GM21737 (cell line): ENCODE measurements around the gene GLRA1.
"Not testable (repeated sequence)": the region's sequence is repeated elsewhere in the genome, so short reads cannot be mapped to it uniquely, and the experiment has no call there.

Experiments
- ATAC-seq: cut with Tn5 transposase; IDR thresholded peaks from one replicate; pipeline ENCODE4 v1.9.1; 2021; ENCODE audit warnings: mild to moderate bottlenecking, moderate library complexity; ENCODE audit not compliant: unreplicated experiment

Gene GLRA1

DNA sequence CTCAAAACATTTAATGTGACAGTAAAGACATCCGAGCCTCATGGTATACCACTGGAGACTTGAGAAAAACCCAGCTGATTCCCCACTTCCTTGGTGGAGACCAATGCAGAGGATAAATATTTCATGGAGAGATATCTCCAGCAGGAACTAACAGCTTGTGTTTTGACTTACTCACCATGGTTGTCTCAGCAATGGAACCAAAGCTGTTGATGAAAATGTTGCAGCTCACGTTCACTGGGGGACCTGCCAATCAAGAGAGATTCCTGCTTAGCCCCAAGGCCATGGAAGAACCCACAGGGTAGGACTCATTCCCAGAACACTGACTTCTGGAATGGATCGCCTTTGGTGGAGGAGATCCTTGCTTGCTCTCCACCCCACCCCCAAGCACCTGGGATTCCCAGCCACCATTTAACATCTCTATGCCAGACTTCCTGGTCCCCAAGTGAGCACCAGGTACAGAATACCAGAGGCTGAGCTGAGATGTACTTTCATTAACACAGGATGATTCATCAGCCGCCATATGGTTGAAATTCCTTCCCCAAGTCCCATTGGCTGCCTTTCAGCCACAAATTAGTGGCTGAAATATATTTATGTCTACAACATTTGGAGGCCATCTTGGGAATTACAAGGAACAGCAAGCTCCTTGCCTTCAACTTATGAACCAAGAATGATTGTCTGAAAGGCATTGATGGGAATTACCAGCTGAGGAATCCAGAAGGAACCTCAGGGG is 37.9 kb downstream of the GLRA1 start:
- ATAC-seq, result no peak

DNA sequence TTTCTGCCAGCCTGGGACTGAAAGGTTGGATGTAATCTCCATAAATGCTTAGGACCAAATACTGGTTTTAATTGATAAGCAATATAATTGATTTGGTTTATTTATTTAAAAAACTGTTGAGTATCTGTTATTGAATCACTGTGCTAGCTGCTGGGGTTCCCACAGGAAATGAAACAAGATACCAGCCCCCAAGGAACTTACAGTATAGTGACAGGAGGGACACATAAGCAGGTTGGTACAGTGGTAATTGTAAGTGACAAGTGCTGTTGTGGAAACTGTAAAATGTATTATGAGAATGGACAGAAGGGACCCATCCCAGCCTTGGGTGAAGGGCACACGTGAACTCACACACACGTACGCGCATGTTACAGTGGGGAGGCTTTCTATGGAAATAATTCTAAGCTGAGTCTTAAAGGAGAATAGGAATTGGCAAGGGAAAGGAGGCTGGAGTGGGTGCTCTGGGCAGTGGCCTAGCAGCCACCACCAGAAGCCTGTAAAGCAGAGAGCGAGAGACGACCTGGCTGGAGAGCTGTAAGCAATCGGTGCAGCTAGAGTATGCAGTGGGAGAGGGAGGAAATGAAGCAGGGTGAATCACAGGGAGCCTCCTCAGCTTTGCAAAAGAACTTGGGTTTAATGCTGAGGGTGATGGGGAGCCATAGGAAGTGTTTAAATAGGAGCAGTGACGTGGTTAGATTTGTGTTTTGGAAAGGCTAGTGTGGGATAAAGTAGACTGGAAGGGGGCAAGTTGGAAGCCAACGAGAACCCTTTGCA is 39.3 kb downstream of the GLRA1 start:
- no peak for ATAC-seq

DNA sequence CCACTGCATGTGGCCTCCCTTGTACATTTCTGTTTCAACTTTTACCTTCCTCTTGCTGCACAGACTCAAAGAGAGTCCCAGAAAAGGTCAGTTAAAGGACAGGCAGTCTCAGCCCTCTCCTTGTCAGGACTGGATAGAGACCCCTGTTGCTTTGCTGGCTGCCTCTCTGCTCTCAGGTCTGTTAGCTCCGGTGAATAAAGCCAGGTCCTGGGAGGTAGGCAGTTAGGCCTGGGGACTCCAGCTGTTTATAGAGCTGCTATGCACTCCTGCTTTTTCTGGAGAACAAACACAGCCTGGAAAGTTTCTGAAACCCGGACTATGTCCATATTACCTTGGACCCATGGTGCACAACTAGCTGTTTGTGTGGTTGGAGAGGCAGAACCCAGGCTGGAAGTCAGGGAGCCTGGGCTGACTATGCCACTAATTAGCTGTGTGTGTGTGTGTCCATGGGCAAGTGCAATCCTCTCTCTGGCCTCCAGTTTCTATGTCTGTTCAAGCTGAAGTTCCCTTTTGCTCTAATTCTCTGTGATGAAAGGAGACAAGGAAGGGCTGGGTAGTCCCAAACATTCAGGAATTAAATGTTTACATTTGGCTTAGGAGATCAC is 42.9 kb downstream of the GLRA1 start:
- ATAC-seq, result no peak

DNA sequence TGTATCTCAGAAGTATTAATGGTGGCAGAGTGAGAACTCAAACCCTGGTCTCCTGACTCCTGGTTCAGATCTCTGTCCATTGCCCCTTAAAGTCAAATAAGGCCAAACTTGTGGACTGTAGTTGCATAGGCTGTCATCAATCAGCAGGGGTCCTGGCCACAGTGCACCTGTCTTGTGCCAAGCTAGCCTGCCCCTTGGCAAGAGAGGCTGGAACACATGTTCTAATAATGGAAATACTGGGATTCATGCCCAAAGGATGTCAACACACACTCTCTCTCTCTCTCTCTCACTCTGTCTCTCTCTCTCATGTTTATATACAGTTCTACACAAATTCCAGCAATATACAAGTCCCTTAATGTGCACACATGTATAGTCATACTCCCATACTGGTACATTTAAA is 44.3 kb downstream of the GLRA1 start:
- no peak for ATAC-seq

DNA sequence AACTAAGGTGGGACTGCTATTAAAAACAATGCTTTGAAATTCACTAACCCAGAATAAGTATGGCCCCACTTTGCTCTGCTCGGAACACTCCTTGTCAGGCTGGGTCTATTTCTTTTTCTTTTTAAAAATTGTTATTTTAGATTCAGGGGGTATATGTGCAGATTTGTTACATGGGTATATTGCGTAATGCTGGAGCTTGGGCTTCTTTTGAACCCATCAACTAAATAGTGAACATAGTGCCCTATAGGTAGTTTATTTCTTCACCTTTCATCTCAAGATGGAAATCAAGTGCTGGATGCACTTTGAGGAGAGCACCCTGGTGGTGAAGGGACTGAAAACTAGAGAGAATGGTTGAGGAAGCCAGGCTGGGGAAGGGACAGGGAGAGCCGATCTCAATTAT is 51.0 kb downstream of the GLRA1 start:
- ATAC-seq, result no peak

DNA sequence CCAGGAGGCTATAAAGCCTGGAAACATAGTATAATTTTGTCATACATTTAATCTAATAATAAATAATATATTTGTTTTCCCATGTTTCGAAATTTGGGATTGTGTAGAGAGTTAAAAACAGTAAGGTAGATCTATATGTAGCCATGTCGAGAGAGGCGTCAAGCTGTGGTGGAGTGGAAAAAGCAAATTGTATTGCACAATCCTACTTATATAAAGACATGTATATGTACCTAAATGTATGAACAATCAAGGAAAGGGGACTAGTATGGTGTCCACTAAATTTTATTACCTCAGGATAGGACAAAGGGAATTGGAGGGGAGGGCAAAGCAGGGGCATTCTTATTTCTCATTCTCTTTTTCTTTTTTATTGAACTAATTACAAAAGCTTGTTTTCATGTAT is 52.0 kb downstream of the GLRA1 start:
- ATAC-seq, result no peak

DNA sequence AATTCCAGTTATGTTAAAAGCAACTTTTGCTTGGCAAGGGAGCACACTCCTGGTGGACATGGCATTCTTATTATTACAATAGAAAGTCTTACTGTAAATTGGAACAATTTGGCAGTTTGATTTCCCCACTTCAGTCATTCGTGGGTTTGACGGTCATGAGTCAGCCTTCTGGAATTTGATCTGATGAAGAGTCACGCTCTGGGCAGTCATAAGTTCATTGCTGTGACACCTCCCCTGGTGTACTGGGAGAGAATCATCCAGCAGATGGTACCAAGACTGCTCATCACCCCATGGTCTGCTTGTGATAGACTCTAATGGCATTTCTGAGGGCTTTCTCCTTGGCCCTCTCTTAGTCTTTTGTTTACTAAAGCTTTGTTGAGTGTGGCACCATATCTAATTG is 53.8 kb downstream of the GLRA1 start:
- no peak for ATAC-seq

DNA sequence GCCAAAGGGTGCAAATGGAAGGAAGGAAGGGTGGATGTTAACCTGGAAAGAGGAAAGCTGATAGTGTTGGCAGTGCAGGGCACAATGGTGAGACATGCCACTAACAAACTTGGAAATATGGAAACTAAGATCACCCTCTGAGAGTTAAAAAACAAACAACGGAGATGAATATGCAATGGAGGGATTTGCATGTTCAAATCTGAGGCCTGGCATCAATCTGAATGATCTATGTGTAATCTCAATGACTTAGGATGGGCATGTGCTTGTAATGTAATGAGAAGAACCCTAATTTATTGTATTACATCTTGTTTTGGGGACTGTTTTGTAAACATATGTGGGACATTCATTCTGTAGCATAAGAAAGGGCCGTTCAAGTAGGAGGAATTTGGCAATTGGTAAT is 54.4 kb downstream of the GLRA1 start:
- ATAC-seq, result no peak

DNA sequence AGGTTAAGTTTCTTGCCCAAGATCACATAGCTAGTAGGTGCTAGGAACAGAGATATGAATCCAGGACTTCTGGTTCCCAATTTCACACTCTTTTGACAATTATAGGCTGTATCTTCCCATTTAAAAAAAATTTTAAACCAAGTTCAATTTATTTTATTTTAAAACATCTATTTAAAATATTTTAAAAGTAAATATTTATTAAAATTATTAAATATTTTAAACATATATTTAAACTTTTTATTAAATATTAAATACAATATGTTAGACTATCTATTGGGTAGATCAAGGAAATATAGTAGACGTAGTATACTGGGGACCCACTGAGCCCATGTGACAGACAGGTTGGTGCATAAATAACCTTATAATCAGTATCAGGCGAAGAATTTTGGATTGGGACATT is 54.8 kb downstream of the GLRA1 start:
- ATAC-seq, result no peak

DNA sequence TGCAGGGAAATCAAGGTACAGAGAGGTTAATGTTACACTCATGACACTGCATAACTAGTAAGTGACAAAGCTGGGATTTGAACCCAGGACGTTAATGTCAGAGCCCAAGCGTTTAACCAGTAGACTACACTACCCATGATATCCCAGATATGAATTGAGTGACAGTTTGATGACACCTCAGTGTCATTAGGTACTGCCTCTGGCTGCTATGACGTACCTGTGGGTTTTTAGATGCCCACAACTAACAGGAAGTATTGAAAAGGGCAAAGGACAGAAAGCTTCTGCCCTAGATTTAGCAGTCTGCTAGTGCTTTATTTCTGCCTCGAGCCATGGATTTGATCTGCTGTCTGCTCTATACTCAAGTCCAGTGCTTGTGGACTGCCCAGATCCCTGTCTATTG is 56.2 kb downstream of the GLRA1 start:
- ATAC-seq, result no peak

DNA sequence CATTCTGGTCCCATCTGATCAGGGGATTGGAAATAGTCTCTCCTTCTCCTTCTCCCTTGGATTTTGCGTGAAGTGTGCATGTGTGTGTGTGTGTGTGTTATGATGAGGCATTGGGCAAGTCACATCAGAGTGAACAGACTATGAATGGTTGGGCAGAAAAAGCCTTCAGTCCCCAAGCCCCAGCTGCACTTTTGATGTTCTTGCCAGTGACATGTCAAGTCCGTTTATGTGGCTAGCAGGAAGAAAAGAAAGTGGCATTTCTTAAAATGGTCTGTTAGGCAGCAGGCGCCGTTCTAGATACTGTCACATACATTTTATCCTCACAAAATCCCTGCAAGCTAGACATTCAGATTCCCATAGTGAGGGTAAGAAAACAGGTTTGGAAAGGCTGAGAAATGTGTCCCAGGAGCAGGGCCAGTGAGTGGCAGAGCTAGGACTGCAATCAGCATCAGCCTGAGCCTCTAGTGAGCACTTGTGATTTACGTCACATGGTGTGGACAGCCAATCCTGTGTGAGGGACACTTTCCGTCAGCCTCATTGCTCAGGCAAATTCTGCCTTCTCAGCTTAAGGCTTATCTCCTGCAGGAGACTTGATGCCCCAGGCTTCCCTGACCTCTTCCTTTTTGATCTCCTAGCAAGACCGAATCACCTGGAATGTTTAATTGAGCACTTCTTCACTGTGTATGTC is 60.4 kb downstream of the GLRA1 start:
- ATAC-seq, result no peak

DNA sequence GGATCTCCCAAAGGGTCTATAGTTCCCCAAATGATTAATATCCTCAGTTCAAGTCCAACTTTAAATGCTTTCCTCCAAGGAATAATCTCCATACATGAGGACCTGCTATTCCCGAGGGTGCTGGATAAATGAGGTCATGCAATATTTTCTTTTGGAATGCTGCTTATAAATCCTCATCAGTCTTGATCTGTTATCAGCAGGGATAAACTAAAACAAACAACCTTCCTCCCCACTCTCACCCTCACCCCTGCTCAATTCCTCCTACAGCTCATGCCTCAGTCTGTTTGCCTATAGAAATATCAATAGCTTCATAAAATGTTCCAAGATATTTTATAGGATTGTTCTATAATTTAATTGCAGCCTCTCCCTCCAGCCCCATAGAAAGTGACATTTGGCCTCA is 61.1 kb downstream of the GLRA1 start:
- ATAC-seq, result no peak

DNA sequence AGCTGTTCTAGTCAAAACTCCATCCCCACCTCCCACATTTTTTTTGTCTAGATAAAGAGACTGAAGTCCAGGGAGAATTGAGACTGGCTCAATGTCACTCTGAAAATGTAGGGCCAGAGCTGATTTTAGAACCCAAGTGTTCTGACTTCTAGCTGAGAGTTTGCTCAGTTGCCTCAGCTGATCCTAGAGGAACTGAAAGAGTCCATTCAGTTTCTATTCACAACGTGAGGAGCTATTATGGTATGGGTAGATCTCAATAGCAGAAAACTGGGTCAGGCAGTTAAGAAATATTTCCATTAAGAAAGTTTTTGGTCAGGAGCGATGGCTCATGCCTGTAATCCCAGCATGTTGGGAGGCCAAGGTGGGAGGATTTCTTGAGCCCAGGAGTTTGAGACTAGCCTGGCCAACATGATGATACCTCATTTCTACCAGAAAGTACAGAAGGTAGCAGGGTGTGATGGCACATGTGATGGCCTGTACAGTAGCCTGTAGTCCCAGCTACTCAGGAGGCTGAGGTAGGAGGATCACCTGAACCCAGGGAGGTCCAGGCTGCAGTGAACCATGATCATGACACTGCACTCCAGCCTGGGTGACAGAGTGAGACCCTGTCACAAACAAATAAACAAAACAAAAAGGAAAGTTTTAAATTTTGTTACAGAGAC is 61.7 kb downstream of the GLRA1 start:
- ATAC-seq, result no peak

DNA sequence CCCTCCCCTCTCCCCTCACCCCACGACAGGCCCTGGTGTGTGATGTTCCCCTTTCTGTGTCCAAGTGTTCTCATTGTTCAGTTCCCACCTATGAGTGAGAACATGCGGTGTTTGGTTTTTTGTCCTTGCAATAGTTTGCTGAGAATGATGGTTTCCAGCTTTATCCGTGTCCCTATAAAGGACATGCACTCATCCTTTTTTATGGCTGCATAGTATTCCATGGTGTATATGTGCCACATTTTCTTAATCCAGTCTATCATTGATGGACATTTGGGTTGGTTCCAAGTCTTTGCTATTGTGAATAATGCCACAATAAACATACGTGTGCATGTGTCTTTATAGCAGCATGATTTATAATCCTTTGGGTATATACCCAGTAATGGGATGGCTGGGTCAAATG is 63.8 kb downstream of the GLRA1 start:
- ATAC-seq, result not testable (repeated sequence)

DNA sequence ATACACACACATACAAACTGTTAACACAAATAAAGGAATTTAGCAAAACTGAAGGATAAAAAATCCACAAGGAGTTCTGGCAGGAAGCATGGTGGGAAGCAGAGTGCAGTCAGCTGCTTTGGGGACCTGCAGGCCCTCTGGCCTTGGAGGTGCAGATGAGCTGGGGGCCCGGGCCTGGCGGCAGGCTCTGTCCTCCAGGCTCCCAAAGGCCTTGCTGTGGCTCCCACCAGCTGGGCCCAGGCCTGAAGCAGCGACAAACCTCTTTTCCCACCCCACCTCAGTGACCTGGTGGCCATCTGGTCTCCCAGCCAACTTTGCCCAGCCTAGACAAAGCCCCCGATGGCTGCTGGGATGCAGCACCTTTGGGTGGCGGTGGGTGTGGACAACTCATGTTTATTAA is 67.8 kb downstream of the GLRA1 start:
- no peak for ATAC-seq

DNA sequence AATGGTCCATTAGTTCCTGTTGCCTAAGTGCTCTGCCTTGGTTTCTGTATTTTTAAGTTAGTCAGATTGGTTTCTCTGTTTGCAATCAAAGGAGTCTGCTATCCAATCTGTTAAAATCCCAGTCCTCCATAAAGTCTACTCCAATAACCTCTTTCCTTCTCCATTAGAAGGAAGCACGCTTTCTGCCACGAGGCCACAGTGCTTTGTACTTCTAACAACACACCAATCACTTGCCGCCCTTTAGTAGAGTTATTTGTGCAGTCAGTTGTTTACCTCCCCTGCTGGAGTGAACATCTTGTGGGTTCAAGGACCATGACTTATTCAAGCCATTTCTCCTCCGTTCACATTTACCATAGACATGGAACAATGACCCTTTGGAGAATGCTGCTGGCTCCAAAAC is 69.0 kb downstream of the GLRA1 start:
- ATAC-seq, result no peak

DNA sequence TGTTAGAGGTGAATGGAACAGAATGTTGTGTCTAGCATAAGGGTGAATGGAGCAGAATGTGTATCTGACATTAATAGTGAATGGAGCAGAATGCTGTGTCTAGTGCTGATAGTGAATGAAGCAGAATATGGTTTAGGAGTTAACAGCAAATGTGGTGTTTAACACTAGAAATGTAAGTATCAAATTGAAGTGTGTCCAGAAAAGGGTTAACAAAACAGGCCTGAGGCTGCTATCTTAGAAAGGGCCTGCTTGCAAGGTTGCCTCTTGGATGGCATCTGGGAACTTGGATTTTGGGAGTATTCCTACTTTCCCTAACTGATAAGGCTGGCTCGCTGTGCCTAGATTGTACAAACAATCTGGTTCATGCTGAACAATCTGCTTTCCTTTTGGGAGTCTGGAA is 76.8 kb downstream of the GLRA1 start:
- no peak for ATAC-seq

DNA sequence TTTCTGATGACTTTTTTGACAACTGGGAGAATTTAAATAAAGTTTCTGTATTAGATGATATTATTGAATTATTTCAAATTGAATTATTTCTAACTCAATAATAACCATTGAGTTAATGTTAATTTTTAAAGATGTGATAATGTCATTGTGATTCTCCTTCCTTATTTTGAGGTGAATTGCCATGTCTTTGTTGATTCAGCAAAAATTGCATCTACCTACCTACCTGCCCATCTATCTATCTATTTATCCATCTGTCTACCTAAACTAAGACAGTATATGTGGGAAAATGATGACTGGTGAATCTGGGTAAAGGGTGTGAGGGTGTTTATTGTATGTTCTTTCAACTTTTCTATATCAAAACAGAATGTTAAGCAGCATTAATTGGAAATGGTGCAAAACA is 77.9 kb downstream of the GLRA1 start:
- ATAC-seq, result no peak

DNA sequence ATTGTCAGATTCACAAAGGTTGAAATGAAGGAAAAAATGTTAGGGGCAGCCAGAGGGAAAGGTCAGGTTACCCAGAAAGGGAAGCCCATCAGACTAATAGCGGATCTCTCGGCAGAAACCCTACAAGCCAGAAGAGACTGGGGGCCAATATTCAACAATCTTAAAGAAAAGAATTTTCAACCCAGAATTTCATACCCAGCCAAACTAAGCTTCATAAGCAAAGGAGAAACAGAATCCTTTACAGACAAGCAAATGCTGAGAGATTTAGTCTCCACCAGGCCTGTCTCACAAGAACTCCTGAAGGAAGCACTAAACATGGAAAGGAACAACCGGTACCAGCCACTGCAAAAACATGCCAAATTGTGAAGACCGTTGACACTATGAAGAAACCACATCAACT is 91.8 kb downstream of the GLRA1 start:
- not testable (repeated sequence) for ATAC-seq

DNA sequence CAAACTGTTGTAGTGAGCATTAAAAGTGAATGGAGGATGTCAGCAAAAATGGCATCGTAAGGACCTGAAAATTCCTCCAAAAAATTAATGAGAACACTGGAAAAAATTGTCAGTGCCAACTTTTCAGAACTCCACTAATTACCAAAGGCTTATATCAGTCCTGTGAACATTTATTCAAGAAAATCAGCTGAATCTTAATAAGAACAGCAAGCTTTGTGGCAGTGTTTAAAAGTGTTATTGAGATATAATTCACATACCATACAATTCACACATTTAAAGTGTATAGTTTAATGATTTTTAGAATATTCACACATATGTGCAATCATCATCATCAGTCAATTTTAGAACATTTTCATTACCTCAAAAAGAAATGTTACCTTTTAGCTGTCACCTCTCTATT is 95.3 kb downstream of the GLRA1 start:
- ATAC-seq, result no peak

DNA sequence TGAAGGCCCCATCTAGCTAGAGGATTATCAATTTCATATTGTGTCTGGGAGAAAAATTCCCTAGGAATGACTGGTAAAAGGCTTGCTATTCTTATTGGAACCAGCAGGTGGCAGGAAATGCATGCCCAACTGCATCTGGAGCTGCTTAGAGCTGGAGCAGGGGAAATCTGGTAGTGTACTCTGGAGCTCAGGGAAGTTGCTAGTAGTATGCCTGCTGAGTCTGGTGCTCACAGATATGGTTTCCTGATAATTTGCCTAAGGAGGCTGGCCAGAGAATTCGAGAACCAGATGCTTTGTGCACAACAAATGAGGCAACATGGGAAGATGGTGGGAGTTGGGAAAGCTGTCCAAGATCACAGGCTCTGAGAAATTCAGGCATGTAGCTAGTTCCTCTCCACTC is 99.2 kb downstream of the GLRA1 start:
- peak; percentile 75 for ATAC-seq
